ENCODE results near the gene GET4. TPM values are rescaled to one million over a fixed set of nuclear protein-coding genes. Genes with fewer than 3 reads are reported as not detected.
"Not testable (repeated sequence)": the region's sequence is repeated elsewhere in the genome, so short reads cannot be mapped to it uniquely, and the experiment has no call there.

The GET4 gene
- polyA plus RNA-seq, 5 donors: 20.3 to 40.0 (median 32.1) TPM

- DNase-seq: no peak
Observed at GRCh38 chr7:913736-914520, 37.6 kb downstream of the GET4 start.

GRCh38 chr7:914521-915194 lies 38.3 kb downstream of the GET4 start:
- DNase-seq: no peak

GRCh38 chr7:915291-916218 lies 39.2 kb downstream of the GET4 start:
- no peak for DNase-seq

- no peak for DNase-seq
Observed at GRCh38 chr7:916291-916941, 40.1 kb downstream of the GET4 start.

GRCh38 chr7:917255-918117 lies 41.1 kb downstream of the GET4 start:
- DNase-seq: no peak

- DNase-seq: no peak
Observed at GRCh38 chr7:918118-918425, 41.7 kb downstream of the GET4 start.

- DNase-seq: no peak
Observed at GRCh38 chr7:918441-919113, 42.2 kb downstream of the GET4 start.

- no peak for DNase-seq
Observed at GRCh38 chr7:919114-919442, 42.7 kb downstream of the GET4 start.

- no peak for DNase-seq
Observed at GRCh38 chr7:919924-920341, 43.6 kb downstream of the GET4 start.

GRCh38 chr7:920351-921070 lies 44.2 kb downstream of the GET4 start:
- no peak for DNase-seq

GRCh38 chr7:921071-921461 lies 44.7 kb downstream of the GET4 start:
- no peak for DNase-seq

- DNase-seq: no peak
Observed at GRCh38 chr7:921581-922333, 45.4 kb downstream of the GET4 start.

GRCh38 chr7:922334-923107 lies 46.2 kb downstream of the GET4 start:
- no peak for DNase-seq

GRCh38 chr7:923108-924041 lies 47.0 kb downstream of the GET4 start:
- peak in 1 of 2 donors; percentile 32 for DNase-seq

- not testable (repeated sequence) for DNase-seq
Observed at GRCh38 chr7:924042-924441, 47.7 kb downstream of the GET4 start.

- no peak for DNase-seq
Observed at GRCh38 chr7:924541-925231, 48.3 kb downstream of the GET4 start.
